Natural killer cell treated with Interleukin-12 subunit alpha and Interleukin-12 subunit beta and Interleukin-15 and Interleukin-18, amount 100 ng/mL, for 72 hours (primary cell): ENCODE data around the gene ACOT7. TPM values are rescaled to one million over a fixed set of nuclear protein-coding genes. Genes with fewer than 3 reads are reported as not detected.
"Not testable (repeated sequence)": the region's sequence is repeated elsewhere in the genome, so short reads cannot be mapped to it uniquely, and the experiment has no call there.

Source experiments
- ATAC-seq, 2 donors: fragments of 150-1000 bp; cut with Tn5 transposase in 1 of 2; sonication (Bioruptor Pico), chemical (Tn5 transposase) in 1 of 2; 2 replicates each; pipeline ENCODE4 v1.10.0; 2021
- DNase-seq: peaks from one replicate; pipeline ENCODE4 v3.0.0; 2022; ENCODE audit warnings: low spot score
- H3K27ac Mint-ChIP-seq, 2 donors: 1 replicate in 1 of 2; 2 replicates in 1 of 2; pipeline ENCODE4 v1.8.0; 2022; ENCODE audit warnings: mixed read lengths in 2 of 2, mild to moderate bottlenecking in 1 of 2, moderate library complexity in 1 of 2
- H3K27me3 Mint-ChIP-seq, 2 donors: 1 replicate in 1 of 2; 2 replicates in 1 of 2; pipeline ENCODE4 v1.8.0; 2022; ENCODE audit warnings: mixed read lengths in 2 of 2
- H3K36me3 Mint-ChIP-seq: one replicate; pipeline ENCODE4 v1.8.0; 2022; ENCODE audit warnings: mixed read lengths
- H3K4me1 Mint-ChIP-seq, 2 donors: 1 replicate in 1 of 2; 2 replicates in 1 of 2; pipeline ENCODE4 v1.8.0; 2022; ENCODE audit warnings: low read depth in 2 of 2, mixed read lengths in 2 of 2, mild to moderate bottlenecking in 1 of 2
- H3K4me3 Mint-ChIP-seq: one replicate; pipeline ENCODE4 v1.8.0; 2022; ENCODE audit warnings: mixed read lengths
- H3K9me3 Mint-ChIP-seq: 2 replicates; pipeline ENCODE4 v1.8.0; 2022; ENCODE audit warnings: mixed read lengths
- total RNA-seq, 2 donors: library from RNA; stranded (reverse); gene quantifications; one replicate each; pipeline ENCODE4 v1.2.3, GENCODE V29; 2022

The ACOT7 gene
- total RNA-seq, 2 donors from 2014 or later, result 49.5 to 87.5 TPM

DNA sequence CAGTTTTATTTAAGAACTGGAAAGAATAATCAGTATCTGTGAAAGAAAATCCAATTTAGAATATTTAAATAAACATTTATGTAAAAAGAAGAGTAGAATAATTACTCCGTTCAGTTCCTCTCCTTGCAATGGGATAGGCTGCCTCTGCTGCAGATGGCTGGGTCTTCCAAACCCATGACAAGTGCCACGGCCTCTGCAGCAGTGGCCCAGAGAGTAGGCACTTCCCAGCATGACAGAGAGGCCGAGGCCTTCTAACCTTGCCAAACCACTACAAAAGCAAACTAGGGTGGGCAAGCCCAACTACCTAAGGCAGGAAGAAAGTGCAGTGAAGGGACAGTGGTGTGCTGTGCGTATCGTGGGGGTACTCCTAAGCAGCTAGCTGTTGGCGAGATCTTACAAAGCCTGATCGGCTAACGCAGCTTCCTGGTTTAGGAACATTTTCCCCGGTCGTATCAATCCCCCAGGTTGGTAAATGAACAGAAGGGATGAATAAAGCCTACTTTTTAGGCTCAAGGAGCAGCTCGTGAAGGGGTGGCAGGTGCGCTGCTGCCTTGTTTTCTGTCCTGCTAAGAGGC lies 172.3 kb downstream of the ACOT7 start:
- no peaks in the 10 kb centered on the region for H3K9me3 Mint-ChIP-seq
- H3K27me3 Mint-ChIP-seq, result peaks cover 0 to 4% of the 10 kb centered on the region in 2 donors
- ATAC-seq, result no peak
- H3K4me3 Mint-ChIP-seq, result no peak overlapping the region
- H3K36me3 Mint-ChIP-seq, result peaks cover 11% of the 10 kb centered on the region
- H3K4me1 Mint-ChIP-seq, result peaks cover 0 to 6% of the 10 kb centered on the region in 2 donors
- no peak overlapping the region for H3K27ac Mint-ChIP-seq
- no peak for DNase-seq

DNA sequence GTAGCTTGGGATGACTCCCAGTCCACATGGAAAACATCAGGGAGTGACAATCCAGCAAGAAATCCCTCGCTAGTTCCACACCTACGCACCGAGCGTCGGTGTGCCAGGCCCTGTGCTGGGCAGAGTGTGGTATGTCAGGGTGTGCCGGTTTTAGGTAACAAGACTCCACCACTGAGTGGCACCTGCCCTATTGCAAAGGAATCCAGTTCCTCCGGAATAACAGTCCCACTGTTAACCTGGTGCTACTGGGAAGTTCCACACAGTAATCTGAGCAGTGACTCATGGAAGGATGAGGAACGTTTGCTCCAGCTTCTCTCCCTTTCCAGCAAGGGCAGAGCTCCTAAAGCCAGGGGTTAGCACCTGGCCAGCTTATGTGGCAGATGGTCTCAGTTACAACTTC lies 173.3 kb downstream of the ACOT7 start:
- DNase-seq (no peak), ATAC-seq (no peak)
- Mint-ChIP-seq H3K36me3 (peaks cover 11% of the 10 kb centered on the region), H3K27me3 (peaks cover 0 to 10% of the 10 kb centered on the region in 2 donors), H3K4me3 (no peak overlapping the region), H3K4me1 (no peaks in the 10 kb centered on the region), H3K9me3 (no peaks in the 10 kb centered on the region), H3K27ac (no peak overlapping the region)

DNA sequence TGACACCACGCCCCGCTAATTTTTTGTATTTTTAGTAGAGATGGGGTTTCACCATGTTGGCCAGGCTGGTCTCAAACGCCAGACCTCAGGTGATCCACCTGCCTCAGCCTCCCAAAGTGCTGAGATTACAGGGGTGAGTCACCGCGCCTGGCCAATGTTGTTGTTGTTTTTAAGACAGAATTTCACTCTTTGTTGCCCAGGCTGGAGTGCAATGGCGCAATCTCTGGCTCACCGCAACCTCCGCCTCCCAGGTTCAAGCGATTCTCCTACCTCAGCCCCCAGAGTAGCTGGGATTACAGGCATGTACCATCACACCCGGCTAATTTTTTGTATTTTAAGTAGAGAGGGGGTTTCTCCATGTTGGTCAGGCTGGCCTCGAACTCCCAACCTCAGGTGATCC lies 173.9 kb downstream of the ACOT7 start:
- not testable (repeated sequence) for H3K27ac Mint-ChIP-seq, H3K4me3 Mint-ChIP-seq, ATAC-seq, H3K4me1 Mint-ChIP-seq, DNase-seq, H3K9me3 Mint-ChIP-seq
- Mint-ChIP-seq H3K36me3 (peaks cover 10% of the 10 kb centered on the region), H3K27me3 (peaks cover 0 to 10% of the 10 kb centered on the region in 2 donors)

DNA sequence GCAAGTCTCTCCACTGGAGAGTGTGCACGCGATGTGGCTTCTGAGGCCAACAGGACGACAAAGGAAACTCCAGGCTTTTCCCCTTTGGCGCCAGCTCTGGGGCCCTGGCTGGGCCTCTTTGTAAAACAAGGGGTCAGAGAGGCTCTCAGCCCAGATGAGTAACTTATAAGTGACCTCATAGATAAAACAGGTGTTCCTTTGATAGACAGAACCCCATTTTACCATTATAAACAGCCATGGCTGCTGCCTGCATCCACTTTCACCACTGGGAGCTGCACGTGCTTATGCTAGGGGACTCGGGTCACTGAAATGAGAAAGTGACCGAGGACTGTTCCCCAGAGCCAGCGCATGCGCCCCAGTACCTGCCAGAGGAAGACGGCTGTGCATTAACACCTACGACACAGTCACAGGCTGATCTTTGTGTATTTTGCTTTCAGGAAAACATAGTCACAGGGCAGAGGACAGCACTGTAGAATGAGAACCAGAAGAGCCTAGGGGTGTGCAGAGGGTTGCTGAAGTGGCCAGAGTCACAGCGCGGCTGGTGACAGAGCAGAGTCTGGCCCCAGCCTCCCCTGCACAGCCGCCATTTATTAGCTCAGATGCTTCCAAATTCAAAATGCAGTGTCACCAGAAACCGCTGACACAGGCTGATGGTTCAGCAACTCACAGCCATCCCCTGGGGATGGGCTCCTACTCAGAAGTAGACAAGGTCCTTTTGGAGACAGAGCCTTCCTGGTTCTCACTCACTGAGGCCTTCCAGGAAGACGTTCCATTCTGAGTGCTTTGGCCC lies 175.0 kb downstream of the ACOT7 start:
- no peaks in the 10 kb centered on the region for H3K4me1 Mint-ChIP-seq

More for the DNA sequence above, 175.0 kb downstream of the ACOT7 start:
- H3K36me3 Mint-ChIP-seq, result no peaks in the 10 kb centered on the region
- ATAC-seq (no peak), DNase-seq (no peak)
- no peaks in the 10 kb centered on the region for H3K9me3 Mint-ChIP-seq
- H3K4me3 Mint-ChIP-seq, result no peak overlapping the region
- H3K27me3 Mint-ChIP-seq, result peaks cover 0 to 12% of the 10 kb centered on the region in 2 donors
- H3K27ac Mint-ChIP-seq, result no peak overlapping the region

Other genes starting within 250 kb of the ACOT7 start
- under 1 TPM; 0.31 to 0.78 TPM for gene CHD5, start 213.4 kb downstream of the ACOT7 start, total RNA-seq
- 100 to 1,000 TPM; 209 to 355 TPM for gene RPL22, start 194.2 kb downstream of the ACOT7 start, total RNA-seq
- gene RNF207, start 187.6 kb downstream of the ACOT7 start, total RNA-seq, result 10 to 100 TPM in 1 of 2 donors, 1 to 10 TPM in 1; 4.2 to 14.2 TPM
- gene ICMT, start 157.8 kb downstream of the ACOT7 start, total RNA-seq, result 10 to 100 TPM; 44.1 to 71.4 TPM
- not detected for gene HES3, start 149.6 kb downstream of the ACOT7 start, total RNA-seq
- 1 to 10 TPM; 4.6 to 5.6 TPM for gene GPR153, start 132.7 kb downstream of the ACOT7 start, total RNA-seq
- gene HES2, start 26.2 kb upstream of the ACOT7 start, total RNA-seq, result not detected
- under 1 TPM; 0.14 to 0.84 TPM for gene ESPN, start 31.0 kb upstream of the ACOT7 start, total RNA-seq
- gene TNFRSF25, start 72.4 kb upstream of the ACOT7 start, total RNA-seq, result 100 to 1,000 TPM in 1 of 2 donors, 10 to 100 TPM in 1; 83.6 to 106 TPM
- under 1 TPM; 0.33 to 0.81 TPM for gene PLEKHG5, start 97.9 kb upstream of the ACOT7 start, total RNA-seq
- 10 to 100 TPM; 41.6 to 80.5 TPM for gene NOL9, start 160.7 kb upstream of the ACOT7 start, total RNA-seq
- gene TAS1R1, start 161.5 kb upstream of the ACOT7 start, total RNA-seq, result not detected
- 10 to 100 TPM; 29.8 to 50.5 TPM for gene ZBTB48, start 186.2 kb upstream of the ACOT7 start, total RNA-seq
- gene KLHL21, start 209.1 kb upstream of the ACOT7 start, total RNA-seq, result 10 to 100 TPM; 20.2 to 46.2 TPM
- gene PHF13, start 220.0 kb upstream of the ACOT7 start, total RNA-seq, result 10 to 100 TPM; 10.8 to 14.7 TPM
- gene THAP3, start 231.1 kb upstream of the ACOT7 start, total RNA-seq, result 10 to 100 TPM; 18.7 to 33.2 TPM